ENCODE results near the gene R3HDM2. TPM values are rescaled to one million over a fixed set of nuclear protein-coding genes. Genes with fewer than 3 reads are reported as not detected.

The R3HDM2 gene
- total RNA-seq, 1 donor = 22.3 TPM

DNA sequence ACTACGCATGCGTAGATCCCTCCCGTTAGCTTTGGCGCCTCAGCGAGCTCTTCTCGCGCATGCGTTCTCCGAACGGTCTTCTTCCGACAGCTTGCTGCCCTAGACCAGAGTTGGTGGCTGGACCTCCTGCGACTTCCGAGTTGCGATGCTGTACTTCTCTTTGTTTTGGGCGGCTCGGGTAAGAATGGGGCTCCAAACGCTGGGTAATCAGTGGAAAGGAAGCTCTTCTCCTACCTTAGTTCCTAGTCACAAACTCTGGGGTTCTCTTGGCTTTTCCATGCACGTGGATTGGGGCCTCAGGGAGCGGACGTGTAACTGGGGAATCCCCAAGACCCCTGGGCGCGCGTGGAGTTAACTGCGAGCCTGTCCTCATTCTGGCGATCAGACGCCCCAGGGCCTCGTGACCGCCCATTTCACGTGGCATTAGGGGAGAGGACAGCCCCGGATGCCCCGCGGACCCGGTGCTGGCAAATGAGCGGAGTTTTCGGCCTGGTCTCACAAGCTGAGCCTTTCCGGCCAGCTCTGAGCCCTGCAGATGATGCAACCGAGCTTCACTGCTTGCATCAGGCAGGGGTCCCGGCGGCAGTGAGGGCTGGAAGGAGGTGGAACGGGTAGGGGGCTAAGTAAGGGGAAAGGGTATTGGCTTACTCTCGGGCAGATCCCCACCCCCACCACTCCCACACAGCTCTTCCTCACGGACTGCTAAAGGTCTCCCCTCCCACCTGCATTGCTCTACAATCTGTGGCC, 201.0 kb downstream of the R3HDM2 start, which contains the start of gene SHMT2:
Gene SHMT2 (plus strand): TSS at position 78 of the 747 bp plus-strand sequence. CDS start 68 bp downstream, at position 146.
- TF ChIP-seq, protein P1, sequence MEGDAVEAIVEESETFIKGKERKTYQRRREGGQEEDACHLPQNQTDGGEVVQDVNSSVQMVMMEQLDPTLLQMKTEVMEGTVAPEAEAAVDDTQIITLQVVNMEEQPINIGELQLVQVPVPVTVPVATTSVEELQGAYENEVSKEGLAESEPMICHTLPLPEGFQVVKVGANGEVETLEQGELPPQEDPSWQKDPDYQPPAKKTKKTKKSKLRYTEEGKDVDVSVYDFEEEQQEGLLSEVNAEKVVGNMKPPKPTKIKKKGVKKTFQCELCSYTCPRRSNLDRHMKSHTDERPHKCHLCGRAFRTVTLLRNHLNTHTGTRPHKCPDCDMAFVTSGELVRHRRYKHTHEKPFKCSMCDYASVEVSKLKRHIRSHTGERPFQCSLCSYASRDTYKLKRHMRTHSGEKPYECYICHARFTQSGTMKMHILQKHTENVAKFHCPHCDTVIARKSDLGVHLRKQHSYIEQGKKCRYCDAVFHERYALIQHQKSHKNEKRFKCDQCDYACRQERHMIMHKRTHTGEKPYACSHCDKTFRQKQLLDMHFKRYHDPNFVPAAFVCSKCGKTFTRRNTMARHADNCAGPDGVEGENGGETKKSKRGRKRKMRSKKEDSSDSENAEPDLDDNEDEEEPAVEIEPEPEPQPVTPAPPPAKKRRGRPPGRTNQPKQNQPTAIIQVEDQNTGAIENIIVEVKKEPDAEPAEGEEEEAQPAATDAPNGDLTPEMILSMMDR (IDR thresholded peaks at IDR 0.05; ENCODE audit: insufficient read depth, low read length) = no peak
- DNase-seq (ENCODE audit: low read depth) = peak; percentile 98
- H3K4me3 ChIP-seq (ENCODE audit: low read depth, low read length) = peak within 1 kb of the TSS; percentile 93

DNA sequence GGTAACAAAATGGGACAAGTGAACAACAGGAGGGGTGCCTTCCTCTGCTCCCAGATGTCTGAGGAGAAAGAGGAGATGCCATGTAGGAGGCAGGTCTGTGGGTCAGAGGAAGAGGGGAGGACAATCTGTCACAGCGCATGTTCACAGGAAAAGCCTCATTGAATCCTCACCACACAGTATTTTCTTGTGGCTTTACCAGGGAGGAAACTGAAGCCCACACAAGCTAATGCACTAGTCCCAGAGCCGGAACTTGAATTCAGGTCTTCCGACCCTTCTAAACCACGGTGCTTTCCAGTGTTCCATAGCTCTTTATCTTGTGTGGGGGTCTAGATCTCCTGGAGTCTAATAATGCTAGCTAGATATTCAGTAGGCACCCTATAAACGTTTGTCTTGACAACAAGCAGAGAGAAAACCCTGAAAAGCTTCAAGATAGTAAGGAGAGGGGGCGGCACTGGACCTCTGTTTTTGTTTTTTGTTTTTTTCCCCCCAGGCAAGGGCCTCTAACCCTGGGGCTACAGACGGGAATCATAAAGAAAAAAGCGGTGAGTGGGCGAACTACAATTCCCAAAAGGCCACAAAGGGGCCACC, 201.7 kb downstream of the R3HDM2 start:
- peak overlapping the region; percentile 93 for H3K4me3 ChIP-seq (ENCODE audit: low read depth, low read length)
- TF ChIP-seq, protein P1 (IDR thresholded peaks at IDR 0.05; ENCODE audit: insufficient read depth, low read length) = peak; percentile 1
- no peak for DNase-seq (ENCODE audit: low read depth)

DNA sequence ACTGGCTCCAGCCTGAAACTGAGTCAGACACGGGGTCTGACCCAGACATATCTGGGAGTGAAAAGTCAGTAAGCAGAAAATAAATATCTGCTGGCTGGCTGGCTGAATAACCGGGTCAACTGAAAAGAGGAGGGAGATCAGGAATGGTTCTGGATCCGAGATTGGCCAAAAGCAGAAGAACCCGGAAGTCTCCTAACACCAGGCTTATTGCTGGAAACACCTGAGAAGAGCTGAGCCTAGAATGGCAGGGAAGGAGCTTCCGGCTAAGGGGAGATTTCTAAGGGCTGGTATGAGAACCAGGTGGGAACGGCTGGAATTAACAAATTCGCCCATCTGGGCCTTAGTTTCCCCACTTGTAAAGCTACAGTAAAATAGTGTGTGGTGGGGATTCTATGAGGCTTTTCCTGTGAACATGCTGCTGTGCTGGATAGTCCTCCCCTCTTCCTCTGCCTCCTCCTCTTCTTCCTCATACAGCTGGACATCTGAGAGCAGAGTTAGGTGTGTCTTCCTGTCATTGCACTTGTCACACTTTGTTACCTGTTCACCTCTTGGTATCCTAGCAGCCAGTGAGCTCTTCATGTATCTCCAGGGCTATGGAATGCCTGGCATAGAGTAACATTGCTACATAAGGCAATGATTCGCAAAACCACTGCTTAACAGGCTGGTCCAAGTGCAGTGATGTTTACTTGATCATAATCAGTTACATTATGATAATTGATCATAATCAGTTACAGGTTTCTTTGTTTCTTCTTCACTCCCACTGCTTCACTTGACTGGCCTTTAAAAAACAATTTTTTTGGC, 203.3 kb downstream of the R3HDM2 start:
- no peak for DNase-seq (ENCODE audit: low read depth)
- TF ChIP-seq, protein P1 (IDR thresholded peaks at IDR 0.05; ENCODE audit: insufficient read depth, low read length) = no peak

DNA sequence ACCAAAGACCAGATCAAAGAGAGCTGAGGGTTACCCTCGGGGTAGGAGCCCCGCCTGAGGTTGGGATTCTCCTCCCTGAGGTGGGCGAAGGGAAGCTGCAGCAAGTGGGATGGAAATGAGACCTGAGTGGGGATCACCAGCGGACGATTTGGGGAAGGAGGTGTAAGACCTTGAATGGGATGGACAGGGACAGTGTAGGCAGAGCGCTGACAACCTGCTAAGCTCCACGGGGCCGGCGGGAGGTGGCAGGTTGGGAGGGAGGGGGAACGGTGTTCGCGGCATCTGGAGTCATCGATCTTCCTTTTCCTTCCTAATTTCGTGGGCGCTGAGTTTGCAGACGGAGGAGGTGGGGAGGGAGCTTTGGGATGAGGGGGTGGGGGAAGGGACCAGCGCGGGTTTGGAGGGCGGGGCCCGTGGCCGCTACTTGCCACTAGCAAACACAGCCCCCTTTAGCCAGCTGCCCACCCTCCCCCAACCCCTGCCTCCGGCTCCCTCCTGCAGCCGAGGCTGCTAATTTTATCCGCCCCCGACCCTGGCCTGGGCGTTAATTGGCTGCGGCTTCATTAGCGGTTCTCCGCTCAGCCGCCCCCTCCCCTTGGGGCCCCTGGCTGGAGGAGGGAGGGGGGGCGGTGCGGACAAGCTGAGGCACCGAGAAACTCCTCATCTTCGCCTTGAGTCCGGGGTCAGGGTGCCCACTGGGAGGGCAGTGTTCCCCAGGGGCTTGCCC, 204.1 kb downstream of the R3HDM2 start:
- no peak for DNase-seq (ENCODE audit: low read depth)
- TF ChIP-seq, protein P1 (IDR thresholded peaks at IDR 0.05; ENCODE audit: insufficient read depth, low read length) = no peak
- no peak overlapping the region for H3K4me3 ChIP-seq (ENCODE audit: low read depth, low read length)

More for the DNA sequence above, 203.3 kb downstream of the R3HDM2 start:
- H3K4me3 ChIP-seq (ENCODE audit: low read depth, low read length) = no peak overlapping the region

DNA sequence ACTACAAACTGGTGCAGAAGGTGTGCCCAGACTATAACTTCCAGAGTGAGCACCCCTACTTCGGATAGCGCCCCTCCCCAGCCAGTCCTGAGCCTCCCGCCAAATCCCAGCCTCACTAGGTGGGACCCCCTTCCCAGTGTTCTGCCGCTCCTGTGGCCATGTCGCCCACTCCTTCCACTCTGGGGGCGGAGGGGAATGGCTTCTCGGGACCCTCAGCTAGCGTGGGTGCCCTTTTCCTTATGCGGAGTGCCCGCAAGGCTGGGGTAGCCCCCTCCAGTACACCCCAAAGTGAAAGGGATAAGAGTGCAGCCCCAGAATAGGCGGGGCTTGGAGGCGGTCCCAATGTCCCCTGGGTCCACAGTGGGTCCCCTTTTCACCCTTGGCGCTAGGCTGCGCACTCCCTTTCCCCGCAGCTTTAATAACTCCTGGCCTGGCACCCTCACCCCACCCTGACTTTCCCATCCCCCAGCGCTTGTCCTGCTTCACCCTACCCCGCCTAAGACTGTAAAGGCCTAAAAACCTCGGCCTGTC, 205.1 kb downstream of the R3HDM2 start:
- no peak for DNase-seq (ENCODE audit: low read depth)
- H3K4me3 ChIP-seq (ENCODE audit: low read depth, low read length) = no peak overlapping the region

More for the DNA sequence above, 205.1 kb downstream of the R3HDM2 start:
- TF ChIP-seq, protein P1 (IDR thresholded peaks at IDR 0.05; ENCODE audit: insufficient read depth, low read length) = no peak
